ENCODE measurements around the gene FAM240A. TPM values are rescaled to one million over a fixed set of nuclear protein-coding genes. Genes with fewer than 3 reads are reported as not detected.
A peak's percentile ranks its signal among the peaks of the same experiment; 100 is the strongest.

Gene FAM240A
- total RNA-seq, 1 donor from 2014 or later: not detected

- no peak for FAIRE-seq
- no peak for TF ChIP-seq CTCF (IDR thresholded peaks at IDR 0.05; ENCODE audit: insufficient read depth, low read length, severe bottlenecking)
Measured at GRCh38 chr3:46667657-46668056, 55.3 kb downstream of the FAM240A start.

GRCh38 chr3:46668116-46668515, 55.8 kb downstream of the FAM240A start:
- FAIRE-seq (no peak), DNase-seq (ENCODE audit: low read depth) (peak; percentile 11)
- no peak overlapping the region for H3K4me3 ChIP-seq (ENCODE audit: low read depth, low read length)
- peaks cover 19% of the 10 kb centered on the region for H3K36me3 ChIP-seq (ENCODE audit: control insufficient read depth, insufficient read depth, low read length)
- no peaks in the 10 kb centered on the region for H3K27me3 ChIP-seq (ENCODE audit: control insufficient read depth, insufficient read depth, low read length)
- TF ChIP-seq CTCF (IDR thresholded peaks at IDR 0.05; ENCODE audit: insufficient read depth, low read length, severe bottlenecking): no peak

More at GRCh38 chr3:46667657-46668056, 55.3 kb downstream of the FAM240A start:
- no peak for DNase-seq (ENCODE audit: low read depth)
- Histone ChIP-seq H3K27me3 (ENCODE audit: control insufficient read depth, insufficient read depth, low read length) (no peaks in the 10 kb centered on the region), H3K4me3 (ENCODE audit: low read depth, low read length) (no peak overlapping the region), H3K36me3 (ENCODE audit: control insufficient read depth, insufficient read depth, low read length) (peaks cover 17% of the 10 kb centered on the region)

GRCh38 chr3:46668591-46668990, 56.3 kb downstream of the FAM240A start:
- TF ChIP-seq CTCF (IDR thresholded peaks at IDR 0.05; ENCODE audit: insufficient read depth, low read length, severe bottlenecking): no peak
- FAIRE-seq: no peak
- peak; percentile 13 for DNase-seq (ENCODE audit: low read depth)

GRCh38 chr3:46669191-46669999, 57.1 kb downstream of the FAM240A start:
- no peak overlapping the region for H3K4me3 ChIP-seq (ENCODE audit: low read depth, low read length)
- peaks cover 32% of the 10 kb centered on the region for H3K36me3 ChIP-seq (ENCODE audit: control insufficient read depth, insufficient read depth, low read length)
- no peak for TF ChIP-seq CTCF (IDR thresholded peaks at IDR 0.05; ENCODE audit: insufficient read depth, low read length, severe bottlenecking)
- no peak for DNase-seq (ENCODE audit: low read depth)
- no peaks in the 10 kb centered on the region for H3K27me3 ChIP-seq (ENCODE audit: control insufficient read depth, insufficient read depth, low read length)
- FAIRE-seq: no peak

More at GRCh38 chr3:46668591-46668990, 56.3 kb downstream of the FAM240A start:
- H3K36me3 ChIP-seq (ENCODE audit: control insufficient read depth, insufficient read depth, low read length): peaks cover 24% of the 10 kb centered on the region
- no peaks in the 10 kb centered on the region for H3K27me3 ChIP-seq (ENCODE audit: control insufficient read depth, insufficient read depth, low read length)
- H3K4me3 ChIP-seq (ENCODE audit: low read depth, low read length): no peak overlapping the region

- DNase-seq (ENCODE audit: low read depth): no peak
Measured at GRCh38 chr3:46670000-46670890, 57.9 kb downstream of the FAM240A start.

More at GRCh38 chr3:46670000-46670890, 57.9 kb downstream of the FAM240A start:
- no peak for FAIRE-seq
- no peak for TF ChIP-seq CTCF (IDR thresholded peaks at IDR 0.05; ENCODE audit: insufficient read depth, low read length, severe bottlenecking)
- H3K4me3 ChIP-seq (ENCODE audit: low read depth, low read length): no peak overlapping the region
- peaks cover 41% of the 10 kb centered on the region for H3K36me3 ChIP-seq (ENCODE audit: control insufficient read depth, insufficient read depth, low read length)
- H3K27me3 ChIP-seq (ENCODE audit: control insufficient read depth, insufficient read depth, low read length): no peaks in the 10 kb centered on the region
